K562 (cell line): ENCODE results near the gene RXRB. TPM values are rescaled to one million over a fixed set of nuclear protein-coding genes. Genes with fewer than 3 reads are reported as not detected.

Experiments used
- ATAC-seq: fragments of 200-7000 bp; cut with Tn5 transposase; 3 replicates; pipeline ENCODE4 v1.9.1; 2020; ENCODE audit warnings: moderate library complexity
- BruUV-seq: library from RNA; stranded (reverse); fragments of 400-500 nt; replicated peaks from 2 replicates; lab custom pipeline; 2021; lab: Mats Ljungman, UMichigan
- CTCF ChIA-PET: fragments of 300-600 bp; formaldehyde crosslinking; extraction: SDS; loops from one replicate; lab custom pipeline; 2021; ENCODE audit warnings: low intra/inter-chr PET ratio; lab: Yijun Ruan, JAX
- POLR2A ChIA-PET: fragments of 300-600, 350-650 bp; sonication (Branson Sonifier 250); formaldehyde crosslinking; extraction: SDS; loops from one replicate; lab custom pipeline; 2021; ENCODE audit warnings: antibody characterized with exemption, inconsistent platforms; lab: Yijun Ruan, JAX
- DNase-seq, 4 experiments: peaks; one replicate each; pipeline versions ENCODE4 v3.0.0 to v3.0.0-alpha.2; 2011 to 2018; ENCODE audit warnings: low spot score in 3 of 4, mixed read lengths in 3 of 4; ENCODE audit errors: extremely low read depth in 1 of 4
- FAIRE-seq: peaks from 2 replicates; lab custom pipeline; 2011; peaks lifted over from hg19 to GRCh38; lab: Jason Lieb, UNC
- H2AFZ ChIP-seq: 2 replicates; pipeline ENCODE4 v1.6.0; 2011; ENCODE audit warnings: low read depth, low read length, control low read depth, inconsistent platforms
- H3K27ac ChIP-seq: fragments of 200-600 bp; 3 replicates; pipeline ENCODE4 v1.8.0; 2011; ENCODE audit warnings: low read depth, mild to moderate bottlenecking, control low read depth, inconsistent platforms, low read length, moderate library complexity, mixed read lengths; ENCODE audit errors: extremely low read depth
- H3K27me3 ChIP-seq, 2 experiments: fragments of 300-600 bp in 1 of 2; 2 replicates in 1 of 2; 3 replicates in 1 of 2; pipeline versions ENCODE4 v1.6.0 to v1.8.0; 2011; ENCODE audit warnings: inconsistent platforms in 2 of 2, low read length in 2 of 2, mild to moderate bottlenecking in 1 of 2, mixed read lengths in 1 of 2, moderate library complexity in 1 of 2; ENCODE audit not compliant: control insufficient read depth in 2 of 2, insufficient read depth in 2 of 2
- H3K36me3 ChIP-seq: fragments of 300-600 bp; 3 replicates; pipeline ENCODE4 v1.8.0; 2011; ENCODE audit warnings: mild to moderate bottlenecking, low read length, inconsistent platforms; ENCODE audit not compliant: control insufficient read depth, insufficient read depth
- H3K4me1 ChIP-seq, 2 experiments: fragments of 200-600 bp in 1 of 2; replicated peaks in 1 of 2; 2 replicates in 1 of 2; 3 replicates in 1 of 2; pipeline versions ENCODE4 v1.5.1 to v1.8.0; 2011; ENCODE audit warnings: inconsistent platforms in 2 of 2, low read length in 2 of 2, mild to moderate bottlenecking in 1 of 2, mixed read lengths in 1 of 2, moderate library complexity in 1 of 2; ENCODE audit not compliant: control insufficient read depth in 2 of 2, insufficient read depth in 2 of 2
- H3K4me2 ChIP-seq: 2 replicates; pipeline ENCODE4 v1.6.1; 2011; ENCODE audit warnings: low read length, control low read depth, inconsistent platforms, mixed read lengths; ENCODE audit not compliant: insufficient read depth
- H3K4me3 ChIP-seq: fragments of 200-600 bp; sonication (generic), shearing (Covaris generic); 2 replicates; pipeline ENCODE4 v1.5.1; 2016; ENCODE audit warnings: control low read depth, inconsistent platforms
- H3K79me2 ChIP-seq: fragments of 200-600 bp; 3 replicates; pipeline ENCODE4 v1.8.0; 2011; ENCODE audit warnings: low read length, inconsistent platforms; ENCODE audit not compliant: control insufficient read depth, insufficient read depth
- H3K9ac ChIP-seq, 2 experiments: 2 replicates each; pipeline versions ENCODE4 v1.6.0 to v1.6.1; 2011; ENCODE audit warnings: low read depth in 2 of 2, low read length in 2 of 2, control low read depth in 1 of 2, inconsistent platforms in 1 of 2, mild to moderate bottlenecking in 1 of 2, mixed read lengths in 1 of 2; ENCODE audit not compliant: insufficient read depth in 1 of 2
- H3K9me1 ChIP-seq: one replicate; pipeline ENCODE4 v1.6.0; 2011; ENCODE audit warnings: inconsistent platforms, mild to moderate bottlenecking, low read length, moderate library complexity; ENCODE audit not compliant: control insufficient read depth, insufficient read depth
- H3K9me3 ChIP-seq: replicated peaks from 2 replicates; pipeline ENCODE4 v1.5.1; 2011; ENCODE audit warnings: low read depth, low read length, inconsistent platforms; ENCODE audit not compliant: control insufficient read depth, insufficient read depth
- H4K20me1 ChIP-seq: replicated peaks from 2 replicates; pipeline ENCODE4 v1.6.1; 2011; ENCODE audit warnings: low read length, inconsistent platforms, mixed read lengths; ENCODE audit not compliant: control insufficient read depth, insufficient read depth
- JUN ChIP-seq, 2 experiments: sonication (generic) in 1 of 2; formaldehyde crosslinking in 1 of 2; IDR thresholded peaks; 2 replicates each; pipeline versions ENCODE4 v1.6.1 to v1.8.0; 2012 to 2022; ENCODE audit warnings: borderline replicate concordance in 2 of 2, mild to moderate bottlenecking in 2 of 2, improper control_type of control experiment in 1 of 2, low read depth in 1 of 2, low read length in 1 of 2, missing genetic modification reagents in 1 of 2
- TRIM24 ChIP-seq, 2 experiments: fragments of 450-650 bp; IDR thresholded peaks; 2 replicates each; pipeline ENCODE4 v1.6.1; 2016
- ZEB2 ChIP-seq: fragments of 450-650 bp; IDR thresholded peaks from 2 replicates; pipeline ENCODE4 v1.6.1; 2016
- ZNF324 ChIP-seq: fragments of 250-450 bp; sonication (Bioruptor Pico); IDR thresholded peaks from 2 replicates; pipeline ENCODE4 v1.4.0; 2020; ENCODE audit warnings: mild to moderate bottlenecking
- WGBS: fragments of 100-300 bp; shearing (Covaris generic); methylation state at CpG from one replicate; pipeline ENCODE4 v1.1.6; 2016; ENCODE audit warnings: low coverage, mixed read lengths; ENCODE audit not compliant: insufficient coverage; ENCODE audit errors: missing lambda C conversion rate; 5-methylcytosine and 5-hydroxymethylcytosine counted together
- in situ Hi-C: fragments of 300-500 bp; cut with MboI; formaldehyde crosslinking; loops from 4 replicates; pipeline ENCODE4 v1.15.0; 2018; ENCODE audit warnings: inconsistent platforms, mixed read lengths
- intact Hi-C: fragments of 100-400 bp; cut with micrococcal nuclease; formaldehyde crosslinking; loops from 2 replicates; pipeline ENCODE4 v1.14.2; 2022
- polyA plus RNA-seq, 8 experiments: library from polyadenylated mRNA; depleted of rRNA in 4 of 8; stranded (reverse) in 5 of 8; unstranded in 3 of 8; fragments of >200 nt; fragmentation: Nextera tagmentation in 2 of 8; fragmentation: Illumina TruSeq in 1 of 8; extraction: Ambion mirVana in 2 of 8; extraction: Trizol in 1 of 8; gene quantifications; 2 replicates each; pipeline versions ENCODE4 v1.2.1 to v1.2.3, GENCODE V29; 2011 to 2014; ENCODE audit warnings: inconsistent platforms in 1 of 8, missing spikeins in 1 of 8
- total RNA-seq, 7 experiments: library from RNA; depleted of rRNA in 6 of 7; stranded (reverse); fragments of >200 nt in 6 of 7; fragmentation: Illumina TruSeq in 2 of 7; extraction: Trizol in 2 of 7; gene quantifications; 2 replicates each; pipeline versions ENCODE4 v1.2.1 to v1.2.3, GENCODE V29; 2011 to 2021; ENCODE audit warnings: low replicate concordance in 1 of 7
- TF ChIP-seq, protein P1 (sequence below): fragments of 450-650 bp; formaldehyde crosslinking; IDR thresholded peaks from 2 replicates; pipeline ENCODE4 v1.4.0; 2020; ENCODE audit warnings: mild to moderate bottlenecking, moderate library complexity
- TF ChIP-seq, protein P2 (sequence below): sonication (generic); formaldehyde crosslinking; IDR thresholded peaks from 2 replicates; pipeline ENCODE4 v1.8.0; 2023; ENCODE audit warnings: mild to moderate bottlenecking, missing genetic modification reagents
- TF ChIP-seq, protein P3 (sequence below), 2 experiments: fragments of 150-350 bp in 1 of 2; IDR thresholded peaks; 2 replicates each; pipeline ENCODE4 v1.6.1; 2012 to 2016; ENCODE audit warnings: low read depth in 2 of 2, low read length in 2 of 2, mild to moderate bottlenecking in 1 of 2, moderate library complexity in 1 of 2

RXRB gene
- total and polyA plus RNA-seq, 9 of the 15 experiments (the other 6 are each of a cell fraction or from before 2014, with no cell fraction given): 0.76 to 35.5 (median 18.4) TPM

DNA sequence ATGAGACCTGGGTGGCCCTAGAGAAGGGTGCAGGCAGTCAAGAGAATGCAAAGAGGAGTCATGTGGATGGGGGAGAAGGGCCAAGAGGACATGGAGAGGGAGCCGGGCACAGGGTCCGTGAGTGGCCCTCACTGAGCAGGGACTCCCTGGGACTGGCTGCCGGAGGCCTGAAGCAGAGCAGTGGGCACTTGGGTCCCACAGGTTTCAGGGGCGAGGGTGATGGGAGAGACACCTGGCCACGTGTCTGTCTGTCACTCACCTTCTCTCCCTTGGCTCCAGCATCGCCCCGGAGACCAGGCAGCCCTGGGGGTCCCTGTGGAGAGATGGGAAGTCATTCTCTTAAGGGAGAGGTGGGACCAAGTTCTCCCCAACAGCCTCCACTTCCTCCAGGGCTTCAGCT is 33.7 kb downstream of the RXRB start:
- Histone ChIP-seq H3K27me3 (peaks cover 5 to 43% of the 10 kb centered on the region in 2 experiments; a peak in 3 of 5 replicates), H3K4me1 (peaks cover 4 to 22% of the 10 kb centered on the region in 2 experiments; a peak in 3 of 5 replicates), H3K9me3 (no peaks in the 10 kb centered on the region), H2AFZ (no peak overlapping the region), H3K36me3 (no peaks in the 10 kb centered on the region), H4K20me1 (peaks cover 4% of the 10 kb centered on the region; the same call in 1 of the 2 replicates), H3K27ac (no peak overlapping the region), H3K4me3 (no peak overlapping the region), H3K9me1 (no peaks in the 10 kb centered on the region), H3K79me2 (no peaks in the 10 kb centered on the region), H3K9ac (no peak overlapping the region)
- FAIRE-seq (no peak), ATAC-seq (no peak), DNase-seq (no peak)
- intact Hi-C loops: no loop called here
- WGBS: 0% methylated on average over 6 of the region's 7 CpGs
- BruUV-seq: no TSS peak
- POLR2A ChIA-PET: no interaction called here
- CTCF ChIA-PET: no interaction called here
- no peak for TF ChIP-seq ZEB2
- no peak for TF ChIP-seq ZNF324 (CRISPR knock-in tag)
- TF ChIP-seq, protein P1, sequence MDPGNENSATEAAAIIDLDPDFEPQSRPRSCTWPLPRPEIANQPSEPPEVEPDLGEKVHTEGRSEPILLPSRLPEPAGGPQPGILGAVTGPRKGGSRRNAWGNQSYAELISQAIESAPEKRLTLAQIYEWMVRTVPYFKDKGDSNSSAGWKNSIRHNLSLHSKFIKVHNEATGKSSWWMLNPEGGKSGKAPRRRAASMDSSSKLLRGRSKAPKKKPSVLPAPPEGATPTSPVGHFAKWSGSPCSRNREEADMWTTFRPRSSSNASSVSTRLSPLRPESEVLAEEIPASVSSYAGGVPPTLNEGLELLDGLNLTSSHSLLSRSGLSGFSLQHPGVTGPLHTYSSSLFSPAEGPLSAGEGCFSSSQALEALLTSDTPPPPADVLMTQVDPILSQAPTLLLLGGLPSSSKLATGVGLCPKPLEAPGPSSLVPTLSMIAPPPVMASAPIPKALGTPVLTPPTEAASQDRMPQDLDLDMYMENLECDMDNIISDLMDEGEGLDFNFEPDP (CRISPR knock-in tag): no peak
- TF ChIP-seq, protein P2, sequence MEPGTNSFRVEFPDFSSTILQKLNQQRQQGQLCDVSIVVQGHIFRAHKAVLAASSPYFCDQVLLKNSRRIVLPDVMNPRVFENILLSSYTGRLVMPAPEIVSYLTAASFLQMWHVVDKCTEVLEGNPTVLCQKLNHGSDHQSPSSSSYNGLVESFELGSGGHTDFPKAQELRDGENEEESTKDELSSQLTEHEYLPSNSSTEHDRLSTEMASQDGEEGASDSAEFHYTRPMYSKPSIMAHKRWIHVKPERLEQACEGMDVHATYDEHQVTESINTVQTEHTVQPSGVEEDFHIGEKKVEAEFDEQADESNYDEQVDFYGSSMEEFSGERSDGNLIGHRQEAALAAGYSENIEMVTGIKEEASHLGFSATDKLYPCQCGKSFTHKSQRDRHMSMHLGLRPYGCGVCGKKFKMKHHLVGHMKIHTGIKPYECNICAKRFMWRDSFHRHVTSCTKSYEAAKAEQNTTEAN: no peak
- TF ChIP-seq JUN (IDR thresholded peaks at IDR 0.05; ENCODE audit: borderline replicate concordance, low read depth, low read length): no peak
- TF ChIP-seq JUN (CRISPR knock-in tag; IDR thresholded peaks at IDR 0.05; ENCODE audit: borderline replicate concordance): no peak
- TF ChIP-seq TRIM24 (IDR thresholded peaks at IDR 0.05): no peak
- TF ChIP-seq, protein P3, sequence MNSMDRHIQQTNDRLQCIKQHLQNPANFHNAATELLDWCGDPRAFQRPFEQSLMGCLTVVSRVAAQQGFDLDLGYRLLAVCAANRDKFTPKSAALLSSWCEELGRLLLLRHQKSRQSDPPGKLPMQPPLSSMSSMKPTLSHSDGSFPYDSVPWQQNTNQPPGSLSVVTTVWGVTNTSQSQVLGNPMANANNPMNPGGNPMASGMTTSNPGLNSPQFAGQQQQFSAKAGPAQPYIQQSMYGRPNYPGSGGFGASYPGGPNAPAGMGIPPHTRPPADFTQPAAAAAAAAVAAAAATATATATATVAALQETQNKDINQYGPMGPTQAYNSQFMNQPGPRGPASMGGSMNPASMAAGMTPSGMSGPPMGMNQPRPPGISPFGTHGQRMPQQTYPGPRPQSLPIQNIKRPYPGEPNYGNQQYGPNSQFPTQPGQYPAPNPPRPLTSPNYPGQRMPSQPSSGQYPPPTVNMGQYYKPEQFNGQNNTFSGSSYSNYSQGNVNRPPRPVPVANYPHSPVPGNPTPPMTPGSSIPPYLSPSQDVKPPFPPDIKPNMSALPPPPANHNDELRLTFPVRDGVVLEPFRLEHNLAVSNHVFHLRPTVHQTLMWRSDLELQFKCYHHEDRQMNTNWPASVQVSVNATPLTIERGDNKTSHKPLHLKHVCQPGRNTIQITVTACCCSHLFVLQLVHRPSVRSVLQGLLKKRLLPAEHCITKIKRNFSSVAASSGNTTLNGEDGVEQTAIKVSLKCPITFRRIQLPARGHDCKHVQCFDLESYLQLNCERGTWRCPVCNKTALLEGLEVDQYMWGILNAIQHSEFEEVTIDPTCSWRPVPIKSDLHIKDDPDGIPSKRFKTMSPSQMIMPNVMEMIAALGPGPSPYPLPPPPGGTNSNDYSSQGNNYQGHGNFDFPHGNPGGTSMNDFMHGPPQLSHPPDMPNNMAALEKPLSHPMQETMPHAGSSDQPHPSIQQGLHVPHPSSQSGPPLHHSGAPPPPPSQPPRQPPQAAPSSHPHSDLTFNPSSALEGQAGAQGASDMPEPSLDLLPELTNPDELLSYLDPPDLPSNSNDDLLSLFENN (IDR thresholded peaks at IDR 0.05; ENCODE audit: low read depth in 2 of 2, low read length in 2 of 2): no peak
- TF ChIP-seq, all 486 proteins: peak for 0
- no peak overlapping the region for H3K4me2 ChIP-seq
- in situ Hi-C loops: no loop called here
